HG03175 (cell line): ENCODE results near the gene ZC3H15.

ENCODE experiments used
- ATAC-seq: cut with Tn5 transposase; IDR thresholded peaks from one replicate; pipeline ENCODE4 v1.9.1; 2021; ENCODE audit warnings: mild to moderate bottlenecking, moderate library complexity; ENCODE audit not compliant: unreplicated experiment

Gene ZC3H15

GRCh38 chr2:186540941-186541340, 54.9 kb downstream of the ZC3H15 start:
- no peak for ATAC-seq

- ATAC-seq, result no peak
These were observed 55.9 kb downstream of the ZC3H15 start for GRCh38 chr2:186542002-186542401.

GRCh38 chr2:186543561-186544131, 57.6 kb downstream of the ZC3H15 start:
- no peak for ATAC-seq

- ATAC-seq, result no peak
These were observed 58.2 kb downstream of the ZC3H15 start for GRCh38 chr2:186544255-186544675.

GRCh38 chr2:186546846-186547245, 60.8 kb downstream of the ZC3H15 start:
- no peak for ATAC-seq

GRCh38 chr2:186551323-186552050, 65.4 kb downstream of the ZC3H15 start:
- ATAC-seq, result no peak

- no peak for ATAC-seq
These were observed 68.4 kb downstream of the ZC3H15 start for GRCh38 chr2:186554429-186554828.

- ATAC-seq, result no peak
These were observed 69.0 kb downstream of the ZC3H15 start for GRCh38 chr2:186554850-186555671.

- ATAC-seq, result no peak
These were observed 72.6 kb downstream of the ZC3H15 start for GRCh38 chr2:186558512-186559276.
